ENCODE data around the gene SLC22A23.

GRCh38 chr6:3310051-3310448, 146.8 kb downstream of the SLC22A23 start:
- no peak for TF ChIP-seq CTCF (IDR thresholded peaks at IDR 0.05)
- no peak for TF ChIP-seq EP300 (IDR thresholded peaks at IDR 0.05)
- TF ChIP-seq POLR2A (IDR thresholded peaks at IDR 0.05) = no peak
